ENCODE results near the gene PARP6. TPM values are rescaled to one million over a fixed set of nuclear protein-coding genes. Genes with fewer than 3 reads are reported as not detected.

The PARP6 gene
- total RNA-seq, 2 donors from 2014 or later, result 87.3 to 92.1 TPM

- TF ChIP-seq CTCF (conservative IDR thresholded peaks at IDR 0.05), result no peak
- WGBS, 2 experiments (ENCODE audit: insufficient coverage in 1 of 2, insufficient read length in 1 of 2), result 97 to 100% methylated on average over 2 of the region's 2 CpGs
- H3K27ac Mint-ChIP-seq, result no peak overlapping the region
- Histone ChIP-seq H3K4me3 (ENCODE audit: low read length) (no peak overlapping the region), H3K9ac (ENCODE audit: extremely low read depth, low read length, poor library complexity, severe bottlenecking) (no peak overlapping the region), H3K9me3 (ENCODE audit: control insufficient read depth, low read length) (no peaks in the 10 kb centered on the region), H3K27ac (ENCODE audit: low read depth, low read length) (no peak overlapping the region), H3K4me1 (ENCODE audit: control insufficient read depth, insufficient read depth, low read length) (no peaks in the 10 kb centered on the region), H3K36me3 (ENCODE audit: control insufficient read depth, insufficient read depth, low read length) (peaks cover 59% of the 10 kb centered on the region), H3K27me3 (ENCODE audit: control insufficient read depth, insufficient read depth, low read length, poor library complexity, severe bottlenecking) (peaks cover 9% of the 10 kb centered on the region)
- no peaks in the 10 kb centered on the region for H3K9me3 Mint-ChIP-seq
- peak; percentile 31 for DNase-seq
- peaks cover 16% of the 10 kb centered on the region for H3K27me3 Mint-ChIP-seq (ENCODE audit: insufficient read depth)
- H3K4me1 Mint-ChIP-seq, result peaks cover 6% of the 10 kb centered on the region
- no peak overlapping the region for H3K4me3 Mint-ChIP-seq
- peaks cover 54% of the 10 kb centered on the region for H3K36me3 Mint-ChIP-seq (ENCODE audit: low read depth)
Observed at GRCh38 chr15:72199205-72199515, 73.2 kb downstream of the PARP6 start.

- no peaks in the 10 kb centered on the region for H3K4me1 ChIP-seq (ENCODE audit: control insufficient read depth, insufficient read depth, low read length)
- H3K4me3 ChIP-seq (ENCODE audit: low read length), result peak overlapping the region; percentile 2
- Mint-ChIP-seq H3K9me3 (no peaks in the 10 kb centered on the region), H3K36me3 (ENCODE audit: low read depth) (peaks cover 49% of the 10 kb centered on the region), H3K4me1 (peaks cover 11% of the 10 kb centered on the region), H3K4me3 (peak overlapping the region; percentile 55), H3K27me3 (ENCODE audit: insufficient read depth) (peaks cover 17% of the 10 kb centered on the region), H3K27ac (peak overlapping the region; percentile 83)
- 85 to 100% methylated on average over 4 to 9 of the region's 11 CpGs for WGBS, 2 experiments (ENCODE audit: insufficient coverage in 1 of 2, insufficient read length in 1 of 2)
- H3K27me3 ChIP-seq (ENCODE audit: control insufficient read depth, insufficient read depth, low read length, poor library complexity, severe bottlenecking), result peaks cover 9% of the 10 kb centered on the region
- H3K36me3 ChIP-seq (ENCODE audit: control insufficient read depth, insufficient read depth, low read length), result peaks cover 53% of the 10 kb centered on the region
- DNase-seq, result peak; percentile 43
- TF ChIP-seq CTCF (conservative IDR thresholded peaks at IDR 0.05), result no peak
- no peak overlapping the region for H3K9ac ChIP-seq (ENCODE audit: extremely low read depth, low read length, poor library complexity, severe bottlenecking)
- no peak overlapping the region for H3K27ac ChIP-seq (ENCODE audit: low read depth, low read length)
- no peaks in the 10 kb centered on the region for H3K9me3 ChIP-seq (ENCODE audit: control insufficient read depth, low read length)
Observed at GRCh38 chr15:72198356-72199204, 73.8 kb downstream of the PARP6 start.

- Mint-ChIP-seq H3K36me3 (ENCODE audit: low read depth) (peaks cover 41% of the 10 kb centered on the region), H3K9me3 (no peaks in the 10 kb centered on the region), H3K27me3 (ENCODE audit: insufficient read depth) (peaks cover 19% of the 10 kb centered on the region), H3K4me3 (peak within 1 kb of the TSS; percentile 55), H3K4me1 (peaks cover 11% of the 10 kb centered on the region), H3K27ac (peak within 1 kb of the TSS; percentile 83)
- no peak within 1 kb of the TSS for H3K27ac ChIP-seq (ENCODE audit: low read depth, low read length)
- no peaks in the 10 kb centered on the region for H3K4me1 ChIP-seq (ENCODE audit: control insufficient read depth, insufficient read depth, low read length)
- DNase-seq, result peak; percentile 91
- 10 to 21% methylated on average over 30 to 82 of the region's 83 CpGs for WGBS, 2 experiments (ENCODE audit: insufficient coverage in 1 of 2, insufficient read length in 1 of 2)
- peak; percentile 14 for TF ChIP-seq CTCF (conservative IDR thresholded peaks at IDR 0.05)
- H3K27me3 ChIP-seq (ENCODE audit: control insufficient read depth, insufficient read depth, low read length, poor library complexity, severe bottlenecking), result peaks cover 9% of the 10 kb centered on the region
- H3K9ac ChIP-seq (ENCODE audit: extremely low read depth, low read length, poor library complexity, severe bottlenecking), result no peak within 1 kb of the TSS
- H3K36me3 ChIP-seq (ENCODE audit: control insufficient read depth, insufficient read depth, low read length), result peaks cover 44% of the 10 kb centered on the region
- H3K4me3 ChIP-seq (ENCODE audit: low read length), result peak within 1 kb of the TSS; percentile 69
- H3K9me3 ChIP-seq (ENCODE audit: control insufficient read depth, low read length), result no peaks in the 10 kb centered on the region
Observed at GRCh38 chr15:72197460-72198355, 74.6 kb downstream of the PARP6 start, which contains the start of gene GRAMD2A. Gene GRAMD2A, minus strand, starts transcription at chr15:72197787.

All from endodermal cell (in vitro differentiated cells).